Fibroblast of villous mesenchyme (primary cell): ENCODE measurements around the gene RNF13. TPM values are rescaled to one million over a fixed set of nuclear protein-coding genes. Genes with fewer than 3 reads are reported as not detected.

Experiments used
- DNase-seq: peaks from one replicate; pipeline ENCODE4 v3.0.0-alpha.2; 2010; ENCODE audit warnings: low read depth
- H3K4me3 ChIP-seq: 2 replicates; pipeline ENCODE4 v1.5.1; 2011; ENCODE audit warnings: low read depth, mild to moderate bottlenecking, low read length
- CTCF ChIP-seq: IDR thresholded peaks from 2 replicates; pipeline ENCODE4 v1.5.1; 2012; ENCODE audit warnings: low read depth, mild to moderate bottlenecking, low read length; ENCODE audit not compliant: insufficient read depth
- total RNA-seq: library from RNA; depleted of rRNA; stranded (reverse); fragments of >200 nt; gene quantifications from 2 replicates; pipeline ENCODE4 v1.2.3, GENCODE V29; 2012

The RNF13 gene
- total RNA-seq, 1 donor = 77.3 TPM

- no peak for TF ChIP-seq CTCF
- no peak overlapping the region for H3K4me3 ChIP-seq
- peak; percentile 12 for DNase-seq
Observed at GRCh38 chr3:149845570-149846244, 32.7 kb downstream of the RNF13 start.

- TF ChIP-seq CTCF = no peak
- no peak for DNase-seq
- no peak overlapping the region for H3K4me3 ChIP-seq
Observed at GRCh38 chr3:149848238-149848637, 35.2 kb downstream of the RNF13 start.

- H3K4me3 ChIP-seq = no peak overlapping the region
- TF ChIP-seq CTCF = no peak
- DNase-seq = no peak
Observed at GRCh38 chr3:149848688-149849087, 35.7 kb downstream of the RNF13 start.

GRCh38 chr3:149850787-149851584, 38.0 kb downstream of the RNF13 start:
- no peak for DNase-seq
- no peak overlapping the region for H3K4me3 ChIP-seq
- TF ChIP-seq CTCF = no peak

GRCh38 chr3:149858911-149859310, 45.9 kb downstream of the RNF13 start:
- TF ChIP-seq CTCF = no peak
- DNase-seq = peak; percentile 66
- no peak overlapping the region for H3K4me3 ChIP-seq

- no peak overlapping the region for H3K4me3 ChIP-seq
- DNase-seq = peak; percentile 52
- no peak for TF ChIP-seq CTCF
Observed at GRCh38 chr3:149860881-149861280, 47.9 kb downstream of the RNF13 start.
